SKM-1 (cell line): ENCODE measurements around the gene TIPARP.

ENCODE experiments used
- DNase-seq: peaks from one replicate; lab custom pipeline; 2025; ENCODE audit not compliant: unreplicated experiment; lab: John Stamatoyannopoulos, UW

TIPARP gene

GRCh38 chr3:156675830-156676767 is 1.7 kb downstream of the TIPARP start:
- no peak for DNase-seq

DNA sequence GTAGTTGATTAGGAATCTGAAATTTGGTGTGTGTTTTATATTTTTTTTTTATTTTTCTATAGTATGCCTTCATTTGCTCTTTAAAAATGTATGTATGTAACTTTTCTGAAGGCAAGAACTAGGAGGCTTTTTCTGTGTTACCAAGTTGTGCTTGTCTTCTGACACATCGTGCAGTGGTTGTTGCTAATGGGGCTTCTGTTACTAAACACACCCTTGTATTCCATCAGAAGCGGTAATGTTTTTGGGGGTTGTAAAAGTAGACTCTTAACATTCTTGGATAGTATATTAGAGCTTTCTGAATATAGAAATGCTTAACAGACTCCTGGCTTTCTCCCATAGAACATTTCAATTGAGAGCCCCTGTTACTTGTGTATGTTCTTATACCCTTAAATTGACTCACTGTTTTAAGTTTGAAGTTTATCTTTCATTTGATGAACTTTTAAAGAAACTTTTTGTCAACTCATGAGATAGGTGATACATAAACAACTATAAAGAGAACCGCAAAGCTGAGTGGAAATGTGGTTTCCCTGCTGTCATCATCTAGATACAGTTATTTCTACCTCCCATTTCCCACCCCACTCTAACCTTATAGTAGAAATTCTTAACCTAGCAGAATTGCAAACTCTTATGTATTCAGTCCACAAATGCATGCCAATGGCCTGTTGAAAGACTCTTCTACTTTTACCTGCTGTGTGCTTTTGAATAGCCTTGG is 2.5 kb downstream of the TIPARP start:
- no peak for DNase-seq

GRCh38 chr3:156677536-156677935 is 3.1 kb downstream of the TIPARP start:
- no peak for DNase-seq

- DNase-seq: no peak
Observed at GRCh38 chr3:156678197-156678596, 3.8 kb downstream of the TIPARP start.

DNA sequence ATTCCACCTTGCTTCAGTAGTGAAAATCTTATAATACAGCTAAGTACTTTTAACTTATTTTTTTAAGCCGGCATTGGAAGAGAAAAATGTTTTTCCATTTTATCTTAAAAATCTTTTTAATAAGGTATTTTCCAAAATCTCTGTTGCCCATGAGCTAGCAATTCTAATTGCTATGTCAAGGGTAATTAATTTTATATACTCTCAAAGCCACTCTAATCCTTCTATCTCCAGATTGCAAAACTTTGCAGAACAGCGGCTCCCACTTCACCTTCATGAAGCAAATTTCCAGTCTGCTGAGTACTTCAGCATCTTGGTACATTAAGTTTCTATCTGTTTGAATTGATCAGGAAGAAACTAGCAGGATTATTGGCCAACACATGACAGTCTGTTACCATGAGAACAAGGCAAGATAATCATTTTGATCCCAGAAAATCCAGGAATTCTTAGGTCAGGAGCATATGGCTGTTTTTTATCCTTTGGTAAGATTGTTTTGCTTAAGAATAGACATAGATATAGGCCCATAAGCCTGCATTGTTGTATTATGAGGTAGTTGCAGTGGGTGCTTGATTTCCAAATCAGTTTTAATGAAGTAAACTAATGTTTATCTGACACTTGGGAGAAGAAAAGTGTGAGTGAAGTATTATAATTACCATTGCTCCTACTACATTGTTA is 6.0 kb downstream of the TIPARP start:
- DNase-seq: no peak

GRCh38 chr3:156681002-156681401 is 6.6 kb downstream of the TIPARP start:
- DNase-seq: peak; percentile 33

- no peak for DNase-seq
Observed at GRCh38 chr3:156682501-156682900, 8.1 kb downstream of the TIPARP start.

- no peak for DNase-seq
Observed at GRCh38 chr3:156682963-156683362, 8.6 kb downstream of the TIPARP start.

- DNase-seq: no peak
Observed at GRCh38 chr3:156685198-156685597, 10.8 kb downstream of the TIPARP start.

DNA sequence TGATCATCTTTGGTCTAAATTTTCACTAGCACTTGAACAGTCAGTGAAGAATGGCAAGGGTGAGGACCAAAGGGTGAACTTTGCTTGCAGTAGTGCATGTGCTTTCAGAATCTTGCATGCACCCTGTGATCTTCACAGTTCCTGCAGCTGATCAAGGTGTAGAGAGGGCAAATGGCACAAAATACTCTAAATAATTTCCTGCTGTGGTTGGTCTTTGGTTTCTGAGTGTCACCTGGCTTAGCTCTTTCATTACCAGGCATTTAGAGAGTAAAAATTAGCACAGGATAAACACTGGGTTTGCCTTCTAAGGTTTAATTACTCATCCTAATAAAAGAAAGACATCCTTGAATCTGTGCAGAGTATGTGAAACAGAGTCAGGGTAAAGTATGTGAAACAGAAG is 11.4 kb downstream of the TIPARP start:
- DNase-seq: no peak

GRCh38 chr3:156687023-156687422 is 12.6 kb downstream of the TIPARP start:
- no peak for DNase-seq

DNA sequence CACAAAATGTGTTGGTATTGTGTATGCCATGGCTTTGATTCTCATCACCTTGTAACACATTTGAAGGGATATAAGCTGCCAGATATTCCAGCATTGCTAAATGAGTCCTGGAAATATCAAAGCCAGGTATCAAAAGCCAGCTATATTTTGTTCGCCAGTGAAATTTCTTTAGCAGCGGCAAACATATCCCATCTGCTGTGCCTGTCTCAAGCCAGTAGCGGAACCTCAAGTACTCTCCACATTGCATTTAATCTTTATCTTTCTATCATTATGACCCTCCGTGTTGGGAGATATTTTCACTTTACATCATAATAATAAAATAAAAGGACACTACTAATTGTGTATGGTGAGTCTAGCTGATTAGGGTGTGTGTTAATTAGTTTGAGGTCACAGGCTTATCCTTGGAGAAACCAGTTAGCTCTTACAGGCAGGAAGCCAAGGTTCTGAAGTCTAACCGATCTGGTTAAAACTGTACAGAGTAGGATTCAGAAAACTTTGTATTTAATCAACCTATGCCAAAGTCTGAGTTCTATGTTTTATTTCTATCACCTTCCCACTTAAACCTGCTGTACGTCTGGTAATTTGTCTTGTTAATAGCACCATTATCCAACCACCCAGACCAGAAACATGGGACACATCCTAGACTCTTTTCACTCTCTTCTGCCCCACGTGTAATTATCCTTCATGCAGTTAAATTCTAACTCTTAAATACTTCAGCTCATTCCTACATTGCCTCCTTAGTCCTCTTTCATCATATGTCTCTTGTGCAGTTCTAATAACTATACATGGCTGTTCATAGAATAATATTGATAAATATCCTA is 14.5 kb downstream of the TIPARP start:
- no peak for DNase-seq

DNA sequence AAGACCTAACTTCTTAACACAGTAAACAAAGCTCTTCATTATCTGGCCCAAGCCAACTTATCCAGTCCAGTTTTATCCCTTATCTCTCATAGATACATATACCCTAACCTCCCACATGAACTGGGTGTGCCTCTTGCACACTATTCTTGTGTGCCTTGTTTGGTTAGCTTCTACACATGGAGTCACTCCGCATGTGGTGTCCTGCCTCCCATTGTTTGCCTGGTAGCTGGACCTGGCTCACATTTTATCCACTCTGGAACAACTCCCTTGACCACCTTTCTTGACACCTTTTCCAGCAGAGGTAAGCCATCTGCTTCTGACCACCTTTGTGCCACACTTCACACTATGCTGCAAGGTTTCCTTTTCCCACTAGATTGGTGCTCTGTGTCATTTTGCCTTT is 15.2 kb downstream of the TIPARP start:
- no peak for DNase-seq

- no peak for DNase-seq
Observed at GRCh38 chr3:156691920-156692319, 17.5 kb downstream of the TIPARP start.

GRCh38 chr3:156693166-156693565 is 18.8 kb downstream of the TIPARP start:
- DNase-seq: no peak

GRCh38 chr3:156694536-156694935 is 20.1 kb downstream of the TIPARP start:
- DNase-seq: no peak

DNA sequence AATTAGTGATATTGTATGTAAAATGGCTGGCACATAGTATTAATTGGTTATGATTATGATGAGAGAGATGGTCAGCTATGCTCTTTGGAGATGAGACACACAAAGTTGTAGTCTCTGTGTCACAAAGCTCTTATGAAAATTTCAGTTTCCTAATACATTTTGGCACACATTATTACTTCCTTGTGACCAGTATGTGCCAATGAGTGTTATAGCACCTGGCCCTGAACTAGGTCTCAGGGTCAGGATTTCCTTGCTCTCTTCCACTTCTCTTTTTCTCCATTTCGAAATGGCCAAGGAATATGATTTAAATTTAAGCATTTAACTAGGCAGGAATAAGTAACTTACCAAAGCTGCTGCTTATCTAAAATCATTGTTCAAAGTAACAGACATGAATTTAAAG is 28.0 kb downstream of the TIPARP start:
- peak; percentile 68 for DNase-seq

DNA sequence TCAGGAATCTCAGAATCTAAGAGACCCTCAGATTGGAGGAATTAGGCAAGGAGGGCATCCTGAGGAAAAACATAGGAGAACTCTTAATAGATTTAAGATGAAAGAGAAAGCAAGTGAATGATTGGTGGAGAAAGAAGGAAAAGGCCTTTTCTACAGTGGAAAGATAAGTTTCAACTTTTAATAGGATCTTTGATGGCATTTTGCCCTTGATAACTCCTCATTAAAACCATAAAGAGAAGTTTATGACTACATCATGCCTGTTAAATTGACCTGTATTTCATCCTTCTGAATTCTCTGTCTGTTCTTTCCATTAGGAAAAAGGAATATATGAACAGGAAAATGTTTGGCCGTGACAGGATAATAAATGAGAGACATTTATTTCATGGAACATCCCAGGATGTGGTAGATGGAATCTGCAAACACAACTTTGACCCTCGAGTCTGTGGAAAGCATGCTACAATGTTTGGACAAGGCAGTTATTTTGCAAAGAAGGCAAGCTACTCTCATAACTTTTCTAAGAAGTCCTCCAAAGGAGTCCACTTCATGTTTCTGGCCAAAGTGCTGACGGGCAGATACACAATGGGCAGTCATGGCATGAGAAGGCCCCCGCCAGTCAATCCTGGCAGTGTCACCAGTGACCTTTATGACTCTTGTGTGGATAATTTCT is 30.1 kb downstream of the TIPARP start:
- no peak for DNase-seq

DNA sequence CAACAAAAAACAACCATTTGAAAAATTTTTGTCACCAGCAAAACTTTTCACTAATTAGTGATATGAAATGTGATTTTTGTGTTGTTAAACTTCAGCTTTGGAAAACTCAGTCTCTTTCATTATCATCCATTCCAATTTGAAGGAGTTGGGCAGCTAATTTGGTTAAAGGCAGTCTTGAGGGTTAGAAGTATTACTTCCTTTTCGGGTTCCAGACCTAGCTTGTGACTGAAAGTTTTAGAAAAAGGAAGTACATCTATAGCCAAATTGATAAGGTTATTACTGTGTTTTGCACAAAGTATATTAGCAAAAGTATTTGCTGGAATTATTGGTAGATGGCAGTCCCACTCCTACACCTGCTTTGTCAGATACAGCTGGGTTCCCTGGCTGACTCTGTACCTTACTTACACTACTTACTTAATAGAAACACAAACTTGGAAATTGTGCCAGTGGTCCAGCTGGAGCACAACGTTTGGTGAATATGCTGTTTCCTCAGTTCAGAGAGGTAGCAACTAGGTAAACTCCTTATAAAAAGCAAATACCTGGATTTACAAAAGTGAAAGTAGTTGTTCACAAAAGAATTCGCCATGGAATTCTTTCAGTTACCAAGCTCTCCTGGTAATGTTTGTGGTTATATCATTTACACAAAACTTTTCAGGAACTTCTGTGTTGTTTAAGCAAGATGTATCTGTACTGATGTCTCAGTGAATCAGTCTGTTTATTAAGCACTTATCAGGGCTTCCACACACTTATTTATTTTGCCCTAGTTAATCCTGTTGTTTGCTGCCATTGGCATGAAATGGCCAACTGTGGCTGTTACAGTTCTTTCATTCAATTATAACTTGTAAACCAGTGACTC is 31.6 kb downstream of the TIPARP start:
- DNase-seq: peak; percentile 57
